Hypothalamus (tissue), 51 donors: ENCODE data around the gene KCNJ12.

Source experiments
- DNase-seq, 51 donors: peaks; one replicate each; lab custom pipeline; 2025; lab: John Stamatoyannopoulos, UW

KCNJ12 gene

DNA sequence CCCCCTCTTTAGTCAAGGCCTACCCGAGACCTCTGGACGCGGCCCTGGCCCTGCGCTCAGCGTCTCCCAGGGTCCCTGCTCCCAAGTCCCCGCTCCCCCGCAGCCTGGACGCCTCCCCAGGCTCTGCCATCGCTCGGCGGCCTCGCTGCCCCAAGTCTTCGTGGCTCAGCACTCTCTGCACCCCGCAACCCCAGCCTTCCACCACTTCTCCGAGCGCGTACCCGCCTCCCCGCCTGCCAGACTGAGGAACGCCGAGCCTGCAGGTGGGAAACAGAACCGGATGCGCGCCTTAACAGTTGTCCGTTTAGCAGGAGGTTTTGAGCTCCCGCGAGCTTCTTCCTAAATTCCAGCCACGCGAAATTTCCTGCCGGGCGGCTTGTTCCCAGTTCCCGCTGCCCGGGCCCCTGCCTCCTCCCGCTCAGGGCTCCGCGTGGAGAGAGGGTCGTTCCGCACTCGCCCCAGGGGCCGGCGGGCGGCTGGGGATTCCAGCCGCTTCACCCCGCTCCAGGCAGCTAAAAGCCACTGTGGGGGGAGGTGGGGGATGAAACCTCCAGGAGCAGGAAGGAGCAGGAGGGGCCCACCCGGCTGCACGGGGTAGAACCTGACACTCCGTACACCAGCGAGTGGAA is 87.7 kb downstream of the KCNJ12 start:
- DNase-seq: no peak

- DNase-seq: no peak
Observed at GRCh38 chr17:21464611-21465021, 88.5 kb downstream of the KCNJ12 start.

DNA sequence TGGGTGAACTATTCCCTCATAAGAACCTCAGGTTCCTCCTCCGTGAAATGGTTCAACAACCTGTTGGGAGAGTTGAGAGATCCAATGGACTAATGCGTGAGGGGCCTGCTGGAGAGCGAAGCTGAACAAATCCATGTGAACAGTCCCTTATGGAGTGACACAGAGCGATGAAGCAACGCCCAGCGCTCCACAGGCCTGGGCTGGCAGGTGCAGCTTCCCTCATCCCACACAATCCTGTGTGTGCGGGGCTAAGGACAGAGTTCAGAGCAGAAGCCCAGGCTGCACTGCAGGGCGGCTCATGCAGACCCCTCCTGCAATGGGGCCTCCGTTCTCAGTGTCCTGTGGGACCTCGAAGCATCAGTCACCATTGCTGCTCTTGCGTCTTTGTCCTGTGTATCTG is 90.4 kb downstream of the KCNJ12 start:
- no peak for DNase-seq

DNA sequence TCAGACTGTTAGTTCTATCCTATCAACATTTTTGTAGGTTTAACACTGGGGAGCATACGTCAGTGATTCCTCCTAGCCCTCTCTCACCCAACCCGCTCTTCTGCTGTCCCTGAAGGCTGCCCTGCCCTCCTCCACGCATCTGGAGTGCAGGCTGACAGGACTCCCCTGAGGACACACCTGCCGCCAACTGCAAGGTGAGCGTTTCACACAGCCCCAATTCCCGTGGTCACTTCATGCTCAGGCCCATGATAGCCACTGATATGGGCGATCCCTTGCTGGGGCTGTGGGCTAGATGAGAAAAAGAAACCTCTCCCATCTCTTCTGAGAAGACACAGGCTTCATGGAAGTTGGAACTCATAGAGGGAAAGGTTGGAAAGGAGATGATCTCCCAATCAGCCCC is 91.0 kb downstream of the KCNJ12 start:
- no peak for DNase-seq

DNA sequence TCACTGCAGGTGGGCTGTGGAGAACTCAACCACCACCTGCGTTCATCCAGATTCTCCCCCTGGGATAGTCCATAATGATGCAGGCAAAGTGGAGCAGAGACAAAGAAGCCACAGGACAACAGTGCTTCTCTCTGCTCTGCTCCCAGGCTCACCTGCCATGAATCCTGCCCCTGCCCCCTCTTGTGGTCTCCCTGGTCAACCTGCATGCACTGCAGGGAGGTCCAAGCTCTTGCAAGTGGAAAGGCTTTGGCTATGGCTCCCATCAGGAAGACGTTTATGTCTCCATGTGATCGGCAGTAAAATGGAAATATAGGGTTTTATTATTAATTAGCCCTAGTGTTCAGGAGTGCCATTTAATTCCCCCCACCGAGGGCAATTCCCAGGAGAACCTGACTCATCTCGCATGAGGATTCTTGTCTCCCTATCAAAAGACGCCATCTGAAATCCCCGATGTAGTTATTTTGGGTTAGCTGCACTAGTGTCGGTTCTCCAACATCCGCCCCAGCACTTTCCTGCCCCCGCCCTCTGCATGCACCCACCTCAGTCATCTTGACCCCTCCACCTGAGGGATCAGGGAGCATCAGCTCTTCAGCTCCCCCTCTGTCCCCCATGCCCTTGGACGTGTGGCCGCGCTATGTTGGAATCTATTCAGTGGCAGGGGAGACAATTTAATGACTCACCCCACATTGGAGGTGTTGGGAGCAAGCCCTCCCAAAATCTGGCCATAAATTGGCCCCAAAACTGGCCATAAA is 91.8 kb downstream of the KCNJ12 start:
- DNase-seq: no peak
